GM12873 (cell line): ENCODE measurements around the gene PLCL1.

Source experiments
- TF ChIP-seq, protein P1 (sequence below): IDR thresholded peaks from 2 replicates; pipeline ENCODE4 v1.5.1; 2012; ENCODE audit warnings: low read depth, mild to moderate bottlenecking, moderate library complexity, low read length, control low read depth; ENCODE audit not compliant: insufficient read depth; ENCODE audit errors: missing control alignments

PLCL1 gene

DNA sequence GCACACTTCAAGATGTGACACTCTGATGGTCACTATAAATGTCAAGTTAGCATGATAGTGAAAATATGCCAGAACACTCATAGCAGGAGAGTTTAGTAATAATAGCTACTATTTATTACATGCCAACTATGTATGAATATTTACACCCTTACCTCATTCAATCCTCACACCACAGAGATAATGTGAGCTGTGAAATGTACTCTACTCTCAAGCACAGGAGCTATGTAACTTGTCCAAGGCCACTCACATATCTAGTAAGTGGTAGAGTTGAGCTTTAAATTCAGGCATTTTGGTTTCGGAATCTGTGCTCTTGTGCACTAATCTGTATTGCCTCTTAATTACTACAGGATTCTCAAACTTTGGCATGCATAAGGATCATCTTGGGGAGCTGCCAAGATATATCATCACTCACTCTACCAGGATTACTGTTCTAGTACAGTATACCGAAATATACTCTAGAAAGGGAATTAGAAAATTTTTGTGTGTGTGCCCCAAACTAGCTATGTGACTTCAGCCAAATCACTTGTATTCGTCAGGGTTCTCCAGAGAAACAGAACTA lies 154.3 kb downstream of the PLCL1 start:
- TF ChIP-seq, protein P1, sequence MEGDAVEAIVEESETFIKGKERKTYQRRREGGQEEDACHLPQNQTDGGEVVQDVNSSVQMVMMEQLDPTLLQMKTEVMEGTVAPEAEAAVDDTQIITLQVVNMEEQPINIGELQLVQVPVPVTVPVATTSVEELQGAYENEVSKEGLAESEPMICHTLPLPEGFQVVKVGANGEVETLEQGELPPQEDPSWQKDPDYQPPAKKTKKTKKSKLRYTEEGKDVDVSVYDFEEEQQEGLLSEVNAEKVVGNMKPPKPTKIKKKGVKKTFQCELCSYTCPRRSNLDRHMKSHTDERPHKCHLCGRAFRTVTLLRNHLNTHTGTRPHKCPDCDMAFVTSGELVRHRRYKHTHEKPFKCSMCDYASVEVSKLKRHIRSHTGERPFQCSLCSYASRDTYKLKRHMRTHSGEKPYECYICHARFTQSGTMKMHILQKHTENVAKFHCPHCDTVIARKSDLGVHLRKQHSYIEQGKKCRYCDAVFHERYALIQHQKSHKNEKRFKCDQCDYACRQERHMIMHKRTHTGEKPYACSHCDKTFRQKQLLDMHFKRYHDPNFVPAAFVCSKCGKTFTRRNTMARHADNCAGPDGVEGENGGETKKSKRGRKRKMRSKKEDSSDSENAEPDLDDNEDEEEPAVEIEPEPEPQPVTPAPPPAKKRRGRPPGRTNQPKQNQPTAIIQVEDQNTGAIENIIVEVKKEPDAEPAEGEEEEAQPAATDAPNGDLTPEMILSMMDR = no peak

DNA sequence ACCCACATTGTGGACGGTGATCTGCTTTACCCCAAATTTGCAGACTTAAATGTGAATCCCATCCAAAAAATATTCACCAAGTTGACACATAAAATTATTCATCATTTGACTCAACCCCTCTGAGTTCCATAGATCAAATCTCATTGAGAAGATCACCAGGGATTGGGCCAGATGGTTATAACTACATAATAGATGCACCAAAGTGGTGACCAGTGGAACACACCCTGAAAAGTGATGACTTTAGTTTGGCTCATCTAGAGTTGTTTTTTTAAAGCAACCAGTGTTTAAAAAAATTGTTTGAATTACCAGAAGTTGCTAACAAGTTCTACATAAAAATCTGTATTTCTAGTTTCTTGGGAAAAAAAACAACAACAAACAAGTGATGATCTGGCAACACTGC lies 155.0 kb downstream of the PLCL1 start:
- TF ChIP-seq, protein P1 = no peak

DNA sequence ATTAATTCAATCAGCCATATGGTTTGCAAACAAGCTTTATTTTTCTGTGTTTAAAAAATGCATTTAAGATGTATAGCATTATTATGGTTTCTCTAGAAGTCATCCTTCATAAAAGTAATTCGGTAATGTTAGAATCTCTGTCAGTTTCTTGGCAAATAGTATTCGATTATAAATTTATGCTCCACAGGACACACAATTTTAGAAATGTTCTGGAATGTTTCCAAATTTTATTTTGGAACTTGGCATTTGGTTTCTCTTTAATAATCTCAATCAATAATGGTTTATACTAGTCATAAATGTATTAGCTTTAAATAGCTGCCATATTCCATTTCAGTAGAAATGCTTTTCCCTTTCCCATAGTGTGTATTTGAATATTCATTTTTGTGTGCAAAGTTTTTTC lies 156.4 kb downstream of the PLCL1 start:
- TF ChIP-seq, protein P1 = no peak

DNA sequence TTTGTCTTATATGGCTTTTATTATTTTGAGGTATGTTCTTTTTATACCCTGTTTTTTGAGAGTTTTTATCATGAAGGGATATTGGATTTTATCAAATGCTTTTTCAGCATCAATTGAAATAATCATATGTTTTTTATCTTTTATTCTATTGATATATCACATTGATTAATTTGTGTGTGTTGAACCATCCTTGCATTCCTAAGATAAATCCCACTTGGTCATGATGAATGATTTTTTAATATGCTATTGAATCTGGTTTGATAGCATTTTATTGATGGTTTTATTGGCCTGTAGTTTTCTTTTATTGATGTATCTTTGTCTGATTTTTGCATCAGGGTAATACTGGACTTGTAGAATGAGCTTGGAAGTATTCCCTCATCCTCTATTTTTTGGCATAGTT lies 160.3 kb downstream of the PLCL1 start:
- TF ChIP-seq, protein P1 = no peak

DNA sequence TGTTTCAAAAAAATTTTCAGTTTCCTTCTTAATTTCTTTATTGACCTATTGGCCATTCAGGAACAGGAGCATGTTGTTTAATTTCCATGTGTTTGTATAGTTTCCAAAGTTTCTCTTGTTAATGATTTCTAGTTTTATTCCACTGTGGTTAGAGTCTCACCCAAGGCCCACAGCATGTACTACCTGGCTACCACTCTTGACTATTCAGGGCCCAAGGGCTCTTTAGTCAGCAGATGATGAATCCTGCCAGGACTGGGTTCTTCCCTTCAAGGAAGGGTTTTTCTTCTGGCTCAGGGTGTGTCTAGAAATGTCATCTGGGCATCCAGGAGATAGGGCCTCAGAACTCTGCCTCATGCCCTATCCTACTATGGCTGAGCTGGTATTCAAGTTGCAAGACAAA lies 161.4 kb downstream of the PLCL1 start:
- TF ChIP-seq, protein P1 = no peak

DNA sequence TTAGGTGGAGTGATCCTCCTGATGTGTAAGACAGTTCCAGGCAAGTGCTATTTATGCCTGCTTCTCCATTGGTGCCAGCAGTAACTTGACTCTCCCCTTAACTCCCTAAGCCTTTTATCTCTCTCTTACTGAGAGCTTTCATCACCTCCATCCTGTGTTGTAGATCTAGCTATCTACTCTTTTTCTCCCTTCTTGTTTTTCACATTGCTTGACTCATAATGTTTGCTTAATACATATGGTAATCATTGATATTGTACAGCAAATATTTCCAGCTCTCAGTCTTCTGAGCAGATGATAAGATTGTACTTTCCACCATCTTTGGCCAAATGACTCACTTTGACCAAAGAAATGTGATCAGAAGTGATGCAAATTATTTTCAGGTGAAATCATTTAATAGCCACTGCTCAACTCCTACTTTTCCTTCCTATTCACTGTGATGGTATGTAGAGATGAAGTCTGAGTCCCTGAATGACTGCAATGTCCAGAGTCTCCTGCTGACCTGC lies 165.0 kb downstream of the PLCL1 start:
- TF ChIP-seq, protein P1 = no peak

DNA sequence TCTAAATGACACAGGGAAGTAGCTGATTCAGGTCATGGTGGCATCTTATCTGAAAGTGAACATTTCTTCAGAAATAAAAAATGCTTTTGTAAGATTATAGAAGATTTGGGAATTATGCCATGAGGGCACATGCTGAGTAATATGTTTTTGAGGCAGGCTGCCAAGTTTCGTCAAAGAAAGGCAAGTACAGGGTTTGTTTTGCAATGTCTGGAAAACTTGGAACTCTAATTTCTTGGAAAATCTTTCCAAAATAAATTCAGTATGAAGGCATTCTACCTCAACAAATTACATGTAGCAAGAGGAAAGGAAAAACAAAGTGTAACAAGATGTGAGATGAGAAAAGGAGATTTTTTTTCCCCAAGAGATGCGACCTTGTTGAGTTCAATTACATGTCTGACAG lies 167.7 kb downstream of the PLCL1 start:
- TF ChIP-seq, protein P1 = no peak

DNA sequence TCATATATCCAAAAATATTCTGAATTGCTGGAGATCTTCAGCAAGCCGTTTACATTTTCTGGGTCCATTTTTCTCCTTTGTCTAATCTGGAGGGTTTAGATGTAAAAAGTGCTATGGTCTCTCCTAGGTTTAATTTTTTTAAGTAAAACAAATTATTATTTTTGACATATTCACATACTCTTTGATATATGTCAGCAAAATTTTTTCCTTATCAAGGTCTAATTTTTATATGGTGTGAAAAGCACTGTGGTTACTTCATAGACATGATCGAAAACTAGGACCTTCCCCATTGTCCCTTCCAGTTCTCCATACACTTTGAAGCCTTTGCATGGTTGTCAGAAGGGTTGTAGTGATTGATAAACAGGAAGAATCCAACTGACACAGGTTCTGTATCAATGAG lies 168.2 kb downstream of the PLCL1 start:
- TF ChIP-seq, protein P1 = no peak
